B cell (primary cell): ENCODE data around the gene PTPMT1.

ENCODE experiments used
- EZH2 ChIP-seq: IDR thresholded peaks from 2 replicates; pipeline ENCODE4 v1.6.1; 2012; ENCODE audit warnings: borderline replicate concordance, low read depth, mild to moderate bottlenecking, moderate library complexity, low read length; ENCODE audit not compliant: insufficient read depth, poor library complexity, severe bottlenecking
- TF ChIP-seq, protein P1 (sequence below): fragments of 200-600 bp; IDR thresholded peaks from one replicate; pipeline ENCODE4 v1.8.0; 2022; ENCODE audit warnings: antibody characterized with exemption, mild to moderate bottlenecking

DNA sequence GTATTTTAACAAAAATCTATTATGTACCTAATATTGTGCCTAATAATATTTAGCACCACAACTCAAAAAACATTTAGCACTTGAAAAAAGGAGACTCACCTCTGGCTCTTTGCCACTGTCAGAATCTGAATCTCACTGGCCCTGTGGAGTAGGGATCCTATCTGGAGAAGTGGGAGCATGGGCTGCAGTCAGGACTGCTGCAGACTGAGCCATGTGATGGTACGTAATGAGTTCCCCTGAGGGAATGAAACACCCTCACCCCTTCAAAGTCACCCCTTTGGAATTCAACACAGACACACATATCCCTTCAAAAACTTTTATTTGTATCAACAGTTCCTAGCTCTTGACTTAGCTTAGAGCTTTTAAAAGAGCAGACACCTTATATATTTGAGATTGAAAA lies 6.5 kb downstream of the PTPMT1 start:
- TF ChIP-seq, protein P1, sequence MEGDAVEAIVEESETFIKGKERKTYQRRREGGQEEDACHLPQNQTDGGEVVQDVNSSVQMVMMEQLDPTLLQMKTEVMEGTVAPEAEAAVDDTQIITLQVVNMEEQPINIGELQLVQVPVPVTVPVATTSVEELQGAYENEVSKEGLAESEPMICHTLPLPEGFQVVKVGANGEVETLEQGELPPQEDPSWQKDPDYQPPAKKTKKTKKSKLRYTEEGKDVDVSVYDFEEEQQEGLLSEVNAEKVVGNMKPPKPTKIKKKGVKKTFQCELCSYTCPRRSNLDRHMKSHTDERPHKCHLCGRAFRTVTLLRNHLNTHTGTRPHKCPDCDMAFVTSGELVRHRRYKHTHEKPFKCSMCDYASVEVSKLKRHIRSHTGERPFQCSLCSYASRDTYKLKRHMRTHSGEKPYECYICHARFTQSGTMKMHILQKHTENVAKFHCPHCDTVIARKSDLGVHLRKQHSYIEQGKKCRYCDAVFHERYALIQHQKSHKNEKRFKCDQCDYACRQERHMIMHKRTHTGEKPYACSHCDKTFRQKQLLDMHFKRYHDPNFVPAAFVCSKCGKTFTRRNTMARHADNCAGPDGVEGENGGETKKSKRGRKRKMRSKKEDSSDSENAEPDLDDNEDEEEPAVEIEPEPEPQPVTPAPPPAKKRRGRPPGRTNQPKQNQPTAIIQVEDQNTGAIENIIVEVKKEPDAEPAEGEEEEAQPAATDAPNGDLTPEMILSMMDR, result no peak
- TF ChIP-seq EZH2, result no peak
